IPS-20b (cell line): Measurements from ENCODE around the gene CYP51A1.
"Not testable (repeated sequence)": the region's sequence is repeated elsewhere in the genome, so short reads cannot be mapped to it uniquely, and the experiment has no call there.

Experiments
- H3K27ac ChIP-seq: one replicate; pipeline ENCODE4 v1.5.1; 2013; ENCODE audit warnings: low read length
- H3K27me3 ChIP-seq: 2 replicates; pipeline ENCODE4 v1.6.1; 2013; ENCODE audit warnings: mild to moderate bottlenecking, low read length, inconsistent platforms; ENCODE audit not compliant: insufficient read depth
- H3K36me3 ChIP-seq: 2 replicates; pipeline ENCODE4 v1.6.1; 2013; ENCODE audit warnings: low read depth, mild to moderate bottlenecking, inconsistent platforms, low read length, moderate library complexity; ENCODE audit not compliant: insufficient read depth
- H3K4me1 ChIP-seq: 2 replicates; pipeline ENCODE4 v1.6.1; 2013; ENCODE audit warnings: mild to moderate bottlenecking, control low read depth, inconsistent platforms, low read length, moderate library complexity; ENCODE audit not compliant: insufficient read depth
- H3K4me3 ChIP-seq: 2 replicates; pipeline ENCODE4 v1.5.1; 2013; ENCODE audit warnings: mild to moderate bottlenecking, low read length, inconsistent platforms
- H3K9ac ChIP-seq: 2 replicates; pipeline ENCODE4 v1.6.1; 2013; ENCODE audit warnings: low read depth, mild to moderate bottlenecking, inconsistent platforms, low read length, moderate library complexity
- H3K9me3 ChIP-seq: 2 replicates; pipeline ENCODE4 v1.6.1; 2013; ENCODE audit warnings: mild to moderate bottlenecking, low read depth, low read length, inconsistent platforms; ENCODE audit not compliant: insufficient read depth

The CYP51A1 gene

GRCh38 chr7:92134271-92135051 is at the start of gene CYP51A1:
CYP51A1 (minus strand) TSS chr7:92134477; CDS start chr7:92134364, 113 bp downstream.
- H3K36me3 ChIP-seq = peaks cover 20% of the 10 kb centered on the region
- H3K27me3 ChIP-seq = no peaks in the 10 kb centered on the region
- peak within 1 kb of the TSS; percentile 75 for H3K4me3 ChIP-seq
- H3K4me1 ChIP-seq = peaks cover 6% of the 10 kb centered on the region; the same call in 1 of the 2 replicates
- no peaks in the 10 kb centered on the region for H3K9me3 ChIP-seq
- H3K27ac ChIP-seq = peak within 1 kb of the TSS; percentile 78
- H3K9ac ChIP-seq = peak within 1 kb of the TSS; percentile 82

GRCh38 chr7:92178928-92179924 is 44.9 kb upstream of the CYP51A1 start, which contains the start of gene LRRD1:
LRRD1 (minus strand) TSS chr7:92179142; CDS start chr7:92165202, 13,940 bp downstream.
- Histone ChIP-seq H3K9ac (peak within 1 kb of the TSS; percentile 52; the same call in 1 of the 2 replicates), H3K4me1 (no peaks in the 10 kb centered on the region), H3K9me3 (peaks cover 14% of the 10 kb centered on the region), H3K27me3 (peaks cover 15% of the 10 kb centered on the region), H3K27ac (no peak within 1 kb of the TSS), H3K36me3 (no peaks in the 10 kb centered on the region), H3K4me3 (peak within 1 kb of the TSS; percentile 58; the same call in 1 of the 2 replicates)

GRCh38 chr7:92177362-92177761 is 43.1 kb upstream of the CYP51A1 start:
- H3K27me3 ChIP-seq = peaks cover 15% of the 10 kb centered on the region
- H3K4me3 ChIP-seq = no peak overlapping the region
- peaks cover 5% of the 10 kb centered on the region; the same call in 1 of the 2 replicates for H3K9me3 ChIP-seq
- H3K9ac ChIP-seq = no peak overlapping the region
- no peaks in the 10 kb centered on the region for H3K4me1 ChIP-seq
- H3K36me3 ChIP-seq = no peaks in the 10 kb centered on the region
- no peak overlapping the region for H3K27ac ChIP-seq

- H3K9me3 ChIP-seq, H3K4me3 ChIP-seq: not testable (repeated sequence)
Observed at GRCh38 chr7:92169529-92169928, 35.3 kb upstream of the CYP51A1 start.

GRCh38 chr7:92161271-92161670 is 27.0 kb upstream of the CYP51A1 start:
- Histone ChIP-seq H3K9me3 (no peaks in the 10 kb centered on the region), H3K4me1 (no peaks in the 10 kb centered on the region), H3K36me3 (no peaks in the 10 kb centered on the region), H3K9ac (no peak overlapping the region), H3K27ac (no peak overlapping the region), H3K4me3 (no peak overlapping the region), H3K27me3 (no peaks in the 10 kb centered on the region)

More at GRCh38 chr7:92169529-92169928, 35.3 kb upstream of the CYP51A1 start:
- H3K27me3 ChIP-seq, H3K4me1 ChIP-seq, H3K36me3 ChIP-seq, H3K9ac ChIP-seq, H3K27ac ChIP-seq: not testable (repeated sequence)

GRCh38 chr7:92158660-92159575 is 24.6 kb upstream of the CYP51A1 start:
- Histone ChIP-seq H3K9ac (no peak overlapping the region), H3K36me3 (no peaks in the 10 kb centered on the region), H3K27me3 (no peaks in the 10 kb centered on the region), H3K4me3 (no peak overlapping the region), H3K9me3 (no peaks in the 10 kb centered on the region), H3K27ac (no peak overlapping the region), H3K4me1 (no peaks in the 10 kb centered on the region)

GRCh38 chr7:92156990-92157389 is 22.7 kb upstream of the CYP51A1 start:
- Histone ChIP-seq H3K36me3 (no peaks in the 10 kb centered on the region), H3K9ac (no peak overlapping the region), H3K4me3 (no peak overlapping the region), H3K27me3 (no peaks in the 10 kb centered on the region), H3K4me1 (no peaks in the 10 kb centered on the region), H3K27ac (no peak overlapping the region), H3K9me3 (no peaks in the 10 kb centered on the region)

- H3K9ac ChIP-seq = no peak overlapping the region
Observed at GRCh38 chr7:92155108-92155739, 20.9 kb upstream of the CYP51A1 start.

GRCh38 chr7:92150450-92151017 is 16.3 kb upstream of the CYP51A1 start:
- Histone ChIP-seq H3K9me3 (no peaks in the 10 kb centered on the region), H3K9ac (no peak overlapping the region), H3K4me1 (no peaks in the 10 kb centered on the region)

More at GRCh38 chr7:92155108-92155739, 20.9 kb upstream of the CYP51A1 start:
- H3K27ac ChIP-seq = no peak overlapping the region
- H3K36me3 ChIP-seq = no peaks in the 10 kb centered on the region
- H3K9me3 ChIP-seq = no peaks in the 10 kb centered on the region
- H3K4me1 ChIP-seq = no peaks in the 10 kb centered on the region
- no peaks in the 10 kb centered on the region for H3K27me3 ChIP-seq
- H3K4me3 ChIP-seq = no peak overlapping the region

GRCh38 chr7:92149736-92150239 is 15.5 kb upstream of the CYP51A1 start:
- Histone ChIP-seq H3K27ac (no peak overlapping the region), H3K4me3 (no peak overlapping the region), H3K27me3 (no peaks in the 10 kb centered on the region), H3K9me3 (no peaks in the 10 kb centered on the region), H3K36me3 (no peaks in the 10 kb centered on the region), H3K4me1 (no peaks in the 10 kb centered on the region), H3K9ac (no peak overlapping the region)

More at GRCh38 chr7:92150450-92151017, 16.3 kb upstream of the CYP51A1 start:
- Histone ChIP-seq H3K36me3 (no peaks in the 10 kb centered on the region), H3K4me3 (no peak overlapping the region), H3K27ac (no peak overlapping the region), H3K27me3 (no peaks in the 10 kb centered on the region)
